CD4-positive, alpha-beta memory T cell (primary cell): Measurements from ENCODE around the gene AGTR1. TPM values are rescaled to one million over a fixed set of nuclear protein-coding genes. Genes with fewer than 3 reads are reported as not detected.

Source experiments
- CTCF ChIA-PET: fragments of 350-600 bp; sonication (Branson Sonifier 250); formaldehyde crosslinking; loops from one replicate; lab custom pipeline; 2021; ENCODE audit warnings: inconsistent platforms; ENCODE audit not compliant: partially characterized antibody; lab: Charles Lee
- POLR2A ChIA-PET: fragments of 350-600 bp; sonication (Branson Sonifier 250); formaldehyde crosslinking; loops from one replicate; lab custom pipeline; 2021; ENCODE audit not compliant: partially characterized antibody; lab: Charles Lee
- DNase-seq, 5 donors: peaks; one replicate each; pipeline versions ENCODE4 v3.0.0 to v3.0.0-alpha.2; 2020 to 2022; ENCODE audit warnings: mixed read lengths in 1 of 5
- H3K27ac ChIP-seq: one replicate; pipeline ENCODE4 v1.7.0; 2013; ENCODE audit warnings: low read depth, low read length
- H3K27me3 ChIP-seq: 2 replicates; pipeline ENCODE4 v1.7.0; 2013; ENCODE audit warnings: mild to moderate bottlenecking, low read length, moderate library complexity; ENCODE audit not compliant: insufficient read depth
- H3K36me3 ChIP-seq: 2 replicates; pipeline ENCODE4 v1.7.0; 2013; ENCODE audit warnings: mild to moderate bottlenecking, low read length, moderate library complexity; ENCODE audit not compliant: insufficient read depth
- H3K4me1 ChIP-seq: 2 replicates; pipeline ENCODE4 v1.7.0; 2013; ENCODE audit warnings: mild to moderate bottlenecking, low read length, moderate library complexity; ENCODE audit not compliant: insufficient read depth
- H3K4me3 ChIP-seq, 2 donors: one replicate each; pipeline ENCODE4 v1.7.0; 2013; ENCODE audit warnings: low read length in 2 of 2, mild to moderate bottlenecking in 1 of 2
- H3K9me3 ChIP-seq, 2 donors: one replicate each; pipeline ENCODE4 v1.7.0; 2013; ENCODE audit warnings: low read length in 2 of 2, control low read depth in 1 of 2; ENCODE audit not compliant: control insufficient read depth in 1 of 2
- H3K27ac Mint-ChIP-seq, 7 donors: one replicate each; pipeline ENCODE4 v1.8.0; 2020 to 2021; ENCODE audit warnings: mixed read lengths in 7 of 7, mild to moderate bottlenecking in 6 of 7, inconsistent platforms in 3 of 7, moderate library complexity in 3 of 7
- H3K27me3 Mint-ChIP-seq, 2 donors: one replicate each; pipeline ENCODE4 v1.8.0; 2020 to 2021; ENCODE audit warnings: mixed read lengths in 2 of 2
- H3K36me3 Mint-ChIP-seq, 2 donors: one replicate each; pipeline ENCODE4 v1.8.0; 2020 to 2021; ENCODE audit warnings: mixed read lengths in 2 of 2, inconsistent platforms in 1 of 2, mild to moderate bottlenecking in 1 of 2
- H3K4me1 Mint-ChIP-seq, 4 donors: one replicate each; pipeline ENCODE4 v1.8.0; 2020 to 2021; ENCODE audit warnings: mixed read lengths in 4 of 4, mild to moderate bottlenecking in 1 of 4
- H3K4me3 Mint-ChIP-seq, 8 donors: one replicate each; pipeline ENCODE4 v1.8.0; 2020 to 2021; ENCODE audit warnings: mixed read lengths in 8 of 8, mild to moderate bottlenecking in 7 of 8, moderate library complexity in 6 of 8, inconsistent platforms in 3 of 8
- H3K9me3 Mint-ChIP-seq, 8 donors: one replicate each; pipeline ENCODE4 v1.8.0; 2020 to 2021; ENCODE audit warnings: mixed read lengths in 8 of 8, mild to moderate bottlenecking in 5 of 8, inconsistent platforms in 3 of 8, moderate library complexity in 1 of 8
- intact Hi-C: fragments of 100-400 bp; cut with micrococcal nuclease; formaldehyde crosslinking; loops from one replicate; pipeline ENCODE4 v1.15.1; 2023
- polyA plus RNA-seq, 2 donors: library from polyadenylated mRNA; unstranded; fragments of 300-500 nt; fragmentation: Illumina TruSeq; gene quantifications; one replicate each; pipeline ENCODE4 v1.2.3, GENCODE V29; 2021
- total RNA-seq, 2 experiments: library from RNA; stranded (reverse); gene quantifications; one replicate each; pipeline ENCODE4 v1.2.3, GENCODE V29; 2021

Gene AGTR1
- total and polyA plus RNA-seq, 4 experiments from 2014 or later: not detected

DNA sequence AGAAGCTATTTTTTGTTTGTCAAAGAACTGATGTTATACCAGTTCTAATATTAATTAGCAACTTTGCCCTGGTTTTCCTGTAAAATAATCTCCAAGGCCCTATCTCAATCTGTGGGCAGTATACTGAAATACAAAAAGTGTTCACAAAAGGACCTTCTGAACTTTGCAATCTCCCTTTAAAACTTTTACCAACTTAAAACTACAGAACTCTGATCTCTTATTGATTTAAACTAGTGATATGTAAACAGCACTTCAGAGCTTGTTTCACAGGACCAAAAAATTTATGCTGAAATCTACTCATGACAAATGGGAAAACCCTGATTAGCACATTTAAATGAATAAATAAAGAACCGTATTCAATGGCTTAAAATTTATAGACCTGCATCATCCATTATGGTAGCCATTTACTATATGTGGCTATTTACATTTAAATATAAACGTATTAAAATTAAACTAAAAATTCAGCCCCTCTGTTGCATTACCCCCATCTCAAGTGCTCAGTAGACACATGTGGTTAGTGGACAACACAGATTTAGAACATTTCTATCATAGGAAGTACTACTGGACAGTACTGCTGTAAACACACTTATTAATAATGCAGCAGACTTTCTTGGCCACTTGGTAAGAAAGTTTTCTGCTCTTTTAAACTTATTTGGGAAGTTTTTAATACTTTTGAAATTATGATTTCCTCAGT lies 12.0 kb downstream of the AGTR1 start:
- POLR2A ChIA-PET: no interaction called here

GRCh38 chr3:148710665-148711064 lies 13.0 kb downstream of the AGTR1 start:
- Mint-ChIP-seq H3K9me3 (peaks cover 0 to 1% (median 0%) of the 10 kb centered on the region in 8 donors), H3K4me1 (no peaks in the 10 kb centered on the region), H3K36me3 (no peaks in the 10 kb centered on the region), H3K27ac (no peak overlapping the region), H3K27me3 (no peaks in the 10 kb centered on the region), H3K4me3 (no peak overlapping the region)
- POLR2A ChIA-PET: no interaction called here
- no peaks in the 10 kb centered on the region for H3K36me3 ChIP-seq
- H3K27ac ChIP-seq: no peak overlapping the region
- intact Hi-C loops: no loop called here
- no peaks in the 10 kb centered on the region for H3K9me3 ChIP-seq
- CTCF ChIA-PET: no interaction called here
- DNase-seq: no peak
- no peak overlapping the region for H3K4me3 ChIP-seq
- H3K4me1 ChIP-seq: no peaks in the 10 kb centered on the region
- H3K27me3 ChIP-seq: no peaks in the 10 kb centered on the region

More for the DNA sequence above, 12.0 kb downstream of the AGTR1 start:
- Mint-ChIP-seq H3K27ac (no peak overlapping the region), H3K27me3 (no peaks in the 10 kb centered on the region), H3K4me3 (no peak overlapping the region), H3K4me1 (no peaks in the 10 kb centered on the region), H3K36me3 (no peaks in the 10 kb centered on the region), H3K9me3 (peaks cover 0 to 1% (median 0%) of the 10 kb centered on the region in 8 donors)
- Histone ChIP-seq H3K27me3 (no peaks in the 10 kb centered on the region), H3K9me3 (no peaks in the 10 kb centered on the region), H3K4me3 (no peak overlapping the region), H3K4me1 (no peaks in the 10 kb centered on the region), H3K36me3 (no peaks in the 10 kb centered on the region), H3K27ac (no peak overlapping the region)
- DNase-seq: no peak
- intact Hi-C loops: no loop called here
- CTCF ChIA-PET: no interaction called here

DNA sequence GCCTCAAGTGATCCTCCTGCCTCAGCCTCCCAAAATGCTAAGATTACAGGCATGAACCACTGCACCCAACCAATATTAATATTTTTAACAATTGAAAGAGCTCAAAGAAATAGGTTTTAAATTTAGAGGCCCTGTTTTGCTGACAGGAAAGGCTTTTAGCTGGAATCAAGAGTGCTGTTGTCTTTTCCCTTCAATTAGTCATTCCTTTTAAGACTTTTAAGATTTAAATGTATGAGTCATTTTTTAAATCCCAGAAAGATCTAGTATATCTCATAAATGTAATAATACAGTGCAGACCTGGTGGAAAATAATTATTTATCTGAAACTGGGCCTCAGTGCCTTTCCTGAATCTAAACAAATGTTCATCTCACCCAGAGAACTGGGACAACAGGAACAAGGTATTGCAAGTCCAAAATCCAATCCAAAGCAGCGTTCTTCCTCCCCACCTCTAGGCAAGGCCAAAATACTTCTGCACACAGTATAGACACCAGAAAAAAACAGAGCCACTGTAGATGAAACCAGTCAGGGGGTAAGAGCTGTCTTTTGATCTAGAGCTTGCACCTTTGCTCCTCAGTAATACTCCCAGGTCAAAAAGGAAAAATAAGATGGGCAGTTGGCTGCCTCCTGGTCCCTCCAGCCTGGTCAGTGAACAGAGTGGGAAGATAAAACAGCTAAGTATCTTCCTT lies 14.4 kb downstream of the AGTR1 start:
- Histone ChIP-seq H3K4me1 (no peaks in the 10 kb centered on the region), H3K36me3 (no peaks in the 10 kb centered on the region), H3K4me3 (no peak overlapping the region), H3K27ac (no peak overlapping the region), H3K9me3 (no peaks in the 10 kb centered on the region), H3K27me3 (no peaks in the 10 kb centered on the region)
- no peak for DNase-seq
- Mint-ChIP-seq H3K4me1 (no peaks in the 10 kb centered on the region), H3K27me3 (no peaks in the 10 kb centered on the region), H3K27ac (no peak overlapping the region), H3K4me3 (no peak overlapping the region), H3K36me3 (no peaks in the 10 kb centered on the region), H3K9me3 (peaks cover 0 to 1% (median 0%) of the 10 kb centered on the region in 8 donors)
- intact Hi-C loops: no loop called here
- ChIA-PET POLR2A (no interaction called here), CTCF (no interaction called here)

- no peaks in the 10 kb centered on the region for H3K4me1 Mint-ChIP-seq
- CTCF ChIA-PET: no interaction called here
- intact Hi-C loops: no loop called here
- DNase-seq: no peak
- Histone ChIP-seq H3K4me1 (no peaks in the 10 kb centered on the region), H3K9me3 (no peaks in the 10 kb centered on the region), H3K27me3 (no peaks in the 10 kb centered on the region), H3K4me3 (no peak overlapping the region), H3K27ac (no peak overlapping the region), H3K36me3 (no peaks in the 10 kb centered on the region)
- H3K27me3 Mint-ChIP-seq: no peaks in the 10 kb centered on the region
- peaks cover 0 to 1% (median 0%) of the 10 kb centered on the region in 8 donors for H3K9me3 Mint-ChIP-seq
- POLR2A ChIA-PET: no interaction called here
- no peak overlapping the region for H3K27ac Mint-ChIP-seq
- H3K36me3 Mint-ChIP-seq: no peaks in the 10 kb centered on the region
- no peak overlapping the region for H3K4me3 Mint-ChIP-seq
Measured at GRCh38 chr3:148714521-148714920, 16.8 kb downstream of the AGTR1 start.

- no peaks in the 10 kb centered on the region for H3K27me3 ChIP-seq
- ChIA-PET POLR2A (no interaction called here), CTCF (no interaction called here)
- Mint-ChIP-seq H3K4me1 (no peaks in the 10 kb centered on the region), H3K27ac (no peak overlapping the region), H3K36me3 (no peaks in the 10 kb centered on the region), H3K27me3 (no peaks in the 10 kb centered on the region), H3K4me3 (no peak overlapping the region), H3K9me3 (no peaks in the 10 kb centered on the region)
- no peaks in the 10 kb centered on the region for H3K36me3 ChIP-seq
- H3K4me3 ChIP-seq: no peak overlapping the region
- no peak overlapping the region for H3K27ac ChIP-seq
- no peak for DNase-seq
- intact Hi-C loops: no loop called here
- no peaks in the 10 kb centered on the region for H3K4me1 ChIP-seq
- H3K9me3 ChIP-seq: no peaks in the 10 kb centered on the region
Measured at GRCh38 chr3:148716657-148717056, 19.0 kb downstream of the AGTR1 start.

DNA sequence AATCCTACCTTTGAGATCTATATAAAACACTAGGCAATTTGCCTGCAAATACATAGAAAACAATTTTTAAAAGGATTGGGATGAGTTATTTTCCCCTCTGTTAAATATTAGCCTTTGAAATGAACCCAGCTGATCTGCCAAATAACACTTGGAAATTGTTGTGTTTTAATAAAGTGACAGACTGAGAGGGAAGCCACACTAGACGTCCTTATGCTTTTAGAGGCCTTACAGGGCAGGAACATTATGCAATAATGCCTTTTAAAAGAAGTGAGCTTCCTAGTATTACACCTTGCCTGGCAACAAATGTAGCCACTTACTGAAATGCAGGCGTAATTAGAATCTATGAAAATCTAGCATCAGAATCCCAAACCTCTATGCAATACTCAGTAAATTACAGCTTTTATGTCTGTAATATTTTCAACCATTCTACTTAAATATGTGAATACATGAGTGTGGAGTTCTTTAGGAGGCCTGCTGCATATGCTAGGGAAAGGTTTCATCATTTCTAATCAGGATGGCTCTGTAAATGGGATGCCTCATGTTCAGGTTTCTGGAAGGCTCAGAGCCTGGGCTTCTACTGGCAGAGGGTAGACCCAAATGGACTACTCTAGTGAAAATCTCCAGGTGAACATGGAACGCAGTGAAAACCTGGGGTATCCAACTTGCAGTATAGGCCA lies 20.3 kb downstream of the AGTR1 start:
- intact Hi-C loops: no loop called here

DNA sequence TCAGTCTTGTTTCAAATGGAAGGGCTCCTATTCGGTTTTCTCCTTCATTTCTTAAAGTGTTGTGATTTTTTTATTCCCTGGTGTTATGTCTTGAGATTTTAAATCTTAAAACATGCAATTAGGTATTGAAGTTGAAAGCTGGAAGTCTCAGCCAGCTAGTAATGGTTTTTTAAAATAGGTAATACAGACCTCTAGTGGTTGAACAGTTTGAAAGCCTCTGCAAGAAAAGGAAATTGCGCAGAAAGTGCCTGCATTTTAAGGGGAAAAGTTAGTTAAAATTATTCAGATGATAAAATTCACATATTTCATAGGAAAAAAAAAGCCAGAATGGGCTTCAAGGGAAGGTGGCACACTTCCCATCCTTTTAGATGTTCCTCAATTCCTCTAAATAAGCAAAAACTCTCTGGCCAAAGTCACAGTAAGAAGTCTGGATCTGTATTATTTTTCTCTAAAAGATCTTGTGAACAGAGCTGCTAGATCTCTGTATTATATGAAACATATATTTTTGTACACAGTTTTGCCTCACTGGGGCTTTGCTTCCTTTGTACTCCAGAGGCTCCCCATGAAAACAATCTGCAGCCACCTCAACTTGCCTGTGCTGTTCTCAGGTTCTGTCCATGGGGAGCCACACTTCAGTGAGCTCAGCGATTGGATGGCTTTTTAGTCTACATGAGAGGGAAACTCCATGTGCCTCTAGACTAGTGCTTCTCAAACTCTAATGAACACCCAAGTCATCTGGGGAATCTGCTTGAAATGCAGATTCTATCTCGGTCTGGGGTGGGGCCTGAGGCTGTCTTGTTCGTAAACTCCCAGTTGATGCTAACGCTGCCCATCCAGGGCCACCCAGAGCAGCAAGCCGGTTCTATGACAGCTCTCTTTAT lies 21.5 kb downstream of the AGTR1 start:
- CTCF ChIA-PET: no interaction called here
- no peak overlapping the region for H3K27ac Mint-ChIP-seq
- no peaks in the 10 kb centered on the region for H3K4me1 ChIP-seq
- H3K36me3 Mint-ChIP-seq: no peaks in the 10 kb centered on the region
- no peaks in the 10 kb centered on the region for H3K36me3 ChIP-seq
- H3K4me3 ChIP-seq: no peak overlapping the region
- no peaks in the 10 kb centered on the region for H3K27me3 ChIP-seq
- no peak for DNase-seq
- H3K4me1 Mint-ChIP-seq: no peaks in the 10 kb centered on the region
- no peaks in the 10 kb centered on the region for H3K9me3 ChIP-seq
- no peaks in the 10 kb centered on the region for H3K9me3 Mint-ChIP-seq
- POLR2A ChIA-PET: no interaction called here
- no peak overlapping the region for H3K27ac ChIP-seq
- intact Hi-C loops: no loop called here
- H3K27me3 Mint-ChIP-seq: no peaks in the 10 kb centered on the region
- no peak overlapping the region for H3K4me3 Mint-ChIP-seq

More for the DNA sequence above, 20.3 kb downstream of the AGTR1 start:
- Mint-ChIP-seq H3K4me3 (no peak overlapping the region), H3K36me3 (no peaks in the 10 kb centered on the region), H3K4me1 (no peaks in the 10 kb centered on the region), H3K9me3 (no peaks in the 10 kb centered on the region), H3K27me3 (no peaks in the 10 kb centered on the region), H3K27ac (no peak overlapping the region)
- ChIA-PET POLR2A (no interaction called here), CTCF (no interaction called here)
- H3K27ac ChIP-seq: no peak overlapping the region
- H3K4me3 ChIP-seq: no peak overlapping the region
- no peaks in the 10 kb centered on the region for H3K4me1 ChIP-seq
- no peaks in the 10 kb centered on the region for H3K36me3 ChIP-seq
- H3K27me3 ChIP-seq: no peaks in the 10 kb centered on the region
- no peaks in the 10 kb centered on the region for H3K9me3 ChIP-seq
- no peak for DNase-seq
